ENCODE measurements around the gene ALPK3. TPM values are rescaled to one million over a fixed set of nuclear protein-coding genes. Genes with fewer than 3 reads are reported as not detected.

ALPK3 gene
- total RNA-seq, 1 donor from 2014 or later, result 181 TPM

DNA sequence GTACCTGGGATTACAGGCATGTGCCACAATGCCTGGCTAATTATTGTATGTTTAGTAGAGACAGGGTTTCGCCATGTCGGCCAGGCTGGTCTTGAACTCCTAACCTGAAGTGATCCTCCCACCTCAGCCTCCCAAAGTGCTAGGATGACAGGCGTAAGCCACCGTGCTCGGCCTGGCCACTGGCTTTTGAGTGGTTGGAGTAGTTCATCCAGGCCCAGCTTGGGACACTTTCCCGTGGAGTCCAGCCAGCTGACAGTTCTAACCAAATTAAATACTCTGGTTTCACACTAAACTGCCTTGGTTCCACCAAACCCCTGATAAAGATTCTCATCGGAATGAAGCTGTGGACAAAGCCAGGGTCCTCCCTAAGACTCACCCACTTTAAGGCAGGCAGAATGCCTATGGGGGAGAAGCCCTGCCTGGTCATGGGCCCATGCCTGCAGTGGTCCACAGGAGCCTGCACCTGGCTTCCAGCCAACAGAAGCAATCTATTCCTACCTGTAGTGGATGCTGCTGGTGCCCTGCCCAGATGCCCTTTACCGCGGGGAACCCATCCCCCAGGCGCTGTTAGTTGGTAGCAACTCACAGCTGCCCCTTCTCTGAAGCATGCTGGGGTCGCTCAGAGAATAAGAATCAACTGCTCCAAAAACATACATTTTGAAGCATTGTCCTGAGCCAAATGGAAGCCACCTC lies 62.1 kb downstream of the ALPK3 start:
- Histone ChIP-seq H3K36me3 (no peaks in the 10 kb centered on the region), H3K9me3 (replicated peaks) (no peaks in the 10 kb centered on the region), H3K4me1 (peaks cover 21% of the 10 kb centered on the region), H3K27ac (replicated peaks) (no peak overlapping the region), H3K27me3 (ENCODE audit: low read depth) (no peaks in the 10 kb centered on the region), H3K4me3 (no peak overlapping the region)
- TF ChIP-seq, protein P1, sequence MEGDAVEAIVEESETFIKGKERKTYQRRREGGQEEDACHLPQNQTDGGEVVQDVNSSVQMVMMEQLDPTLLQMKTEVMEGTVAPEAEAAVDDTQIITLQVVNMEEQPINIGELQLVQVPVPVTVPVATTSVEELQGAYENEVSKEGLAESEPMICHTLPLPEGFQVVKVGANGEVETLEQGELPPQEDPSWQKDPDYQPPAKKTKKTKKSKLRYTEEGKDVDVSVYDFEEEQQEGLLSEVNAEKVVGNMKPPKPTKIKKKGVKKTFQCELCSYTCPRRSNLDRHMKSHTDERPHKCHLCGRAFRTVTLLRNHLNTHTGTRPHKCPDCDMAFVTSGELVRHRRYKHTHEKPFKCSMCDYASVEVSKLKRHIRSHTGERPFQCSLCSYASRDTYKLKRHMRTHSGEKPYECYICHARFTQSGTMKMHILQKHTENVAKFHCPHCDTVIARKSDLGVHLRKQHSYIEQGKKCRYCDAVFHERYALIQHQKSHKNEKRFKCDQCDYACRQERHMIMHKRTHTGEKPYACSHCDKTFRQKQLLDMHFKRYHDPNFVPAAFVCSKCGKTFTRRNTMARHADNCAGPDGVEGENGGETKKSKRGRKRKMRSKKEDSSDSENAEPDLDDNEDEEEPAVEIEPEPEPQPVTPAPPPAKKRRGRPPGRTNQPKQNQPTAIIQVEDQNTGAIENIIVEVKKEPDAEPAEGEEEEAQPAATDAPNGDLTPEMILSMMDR (IDR thresholded peaks at IDR 0.05; ENCODE audit: borderline replicate concordance), result no peak
- no peak for DNase-seq
- intact Hi-C loops (cut with micrococcal nuclease), result no loop called here

DNA sequence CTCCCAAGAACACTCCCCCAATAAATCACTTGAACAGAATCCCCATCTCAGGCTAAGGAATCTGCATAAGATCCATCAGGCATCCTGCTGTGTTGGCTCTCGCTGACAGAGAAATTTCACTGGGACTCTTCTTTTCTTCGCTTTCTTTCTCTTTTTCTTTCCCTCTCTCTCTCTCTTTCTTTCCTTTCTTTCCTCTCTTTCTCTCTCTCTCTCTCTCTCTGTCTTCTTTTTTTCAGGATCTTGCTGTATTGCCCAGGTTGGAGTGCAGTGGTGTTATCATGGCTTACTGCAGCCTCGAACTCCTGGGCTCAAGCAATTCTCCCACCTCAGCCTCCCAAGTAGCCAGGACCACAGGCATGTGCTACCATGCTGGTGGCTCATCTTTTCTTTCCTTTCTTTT lies 62.9 kb downstream of the ALPK3 start:
- no peak overlapping the region for H3K4me3 ChIP-seq
- TF ChIP-seq, protein P1 (IDR thresholded peaks at IDR 0.05; ENCODE audit: borderline replicate concordance), result no peak
- H3K4me1 ChIP-seq, result peaks cover 21% of the 10 kb centered on the region
- no peaks in the 10 kb centered on the region for H3K27me3 ChIP-seq (ENCODE audit: low read depth)
- H3K9me3 ChIP-seq (replicated peaks), result no peaks in the 10 kb centered on the region
- intact Hi-C loops (cut with micrococcal nuclease), result no loop called here
- no peak overlapping the region for H3K27ac ChIP-seq (replicated peaks)
- H3K36me3 ChIP-seq, result no peaks in the 10 kb centered on the region
- DNase-seq, result no peak

DNA sequence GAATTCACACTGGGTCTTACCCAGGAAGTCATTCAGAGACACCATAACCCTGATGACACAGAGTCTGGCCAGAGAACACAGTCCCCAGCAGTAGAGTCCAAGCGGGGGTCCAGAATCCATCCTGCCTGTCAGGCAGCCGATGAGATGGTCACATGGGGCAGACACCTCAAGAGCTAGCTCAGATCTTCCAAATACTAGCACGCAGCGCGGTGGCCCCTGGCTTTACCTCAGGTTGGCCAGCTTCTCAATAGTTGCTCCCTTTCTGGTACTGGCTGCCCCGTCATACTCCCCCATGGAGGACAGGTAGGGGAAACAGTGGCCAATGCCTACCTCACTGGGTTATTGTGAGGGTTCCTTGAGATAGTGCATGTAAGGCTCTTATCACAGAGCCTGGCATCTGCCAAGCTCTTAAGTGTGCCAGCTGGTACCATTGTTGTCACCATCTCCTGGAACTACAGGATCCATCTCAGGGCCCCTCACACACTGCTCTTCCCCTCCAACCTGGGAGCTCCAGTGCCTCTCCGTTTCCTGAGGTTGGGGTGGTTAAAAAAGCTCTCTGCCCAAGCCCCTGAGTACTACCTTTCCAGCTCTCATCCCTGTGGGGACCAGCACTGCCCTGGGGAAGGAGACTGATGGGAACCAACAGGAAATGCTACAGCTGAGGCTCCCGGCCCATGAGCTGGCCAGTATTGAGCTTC lies 63.8 kb downstream of the ALPK3 start:
- TF ChIP-seq, protein P1 (IDR thresholded peaks at IDR 0.05; ENCODE audit: borderline replicate concordance), result no peak
- Histone ChIP-seq H3K4me3 (no peak overlapping the region), H3K4me1 (peaks cover 20% of the 10 kb centered on the region), H3K27ac (replicated peaks) (no peak overlapping the region), H3K27me3 (ENCODE audit: low read depth) (no peaks in the 10 kb centered on the region), H3K36me3 (no peaks in the 10 kb centered on the region), H3K9me3 (replicated peaks) (no peaks in the 10 kb centered on the region)
- DNase-seq, result no peak
- intact Hi-C loops (cut with micrococcal nuclease), result no loop called here

DNA sequence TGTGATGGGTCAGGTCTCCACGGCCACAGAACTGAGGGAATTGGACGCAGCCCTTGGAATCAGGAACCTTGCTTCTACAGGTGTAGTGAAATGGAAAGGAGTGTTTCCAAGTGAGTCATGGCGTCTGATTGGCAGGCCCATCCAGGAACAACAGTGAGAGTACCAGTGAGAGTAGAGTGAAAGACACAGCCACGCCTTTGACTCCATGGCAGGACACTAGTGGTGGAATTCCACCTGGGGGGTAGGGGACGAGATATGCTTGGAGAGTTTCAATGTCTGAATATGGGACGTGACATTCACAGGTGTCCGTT lies 64.3 kb downstream of the ALPK3 start:
- Histone ChIP-seq H3K4me1 (peaks cover 25% of the 10 kb centered on the region), H3K27me3 (ENCODE audit: low read depth) (no peaks in the 10 kb centered on the region), H3K36me3 (no peaks in the 10 kb centered on the region), H3K4me3 (no peak overlapping the region), H3K9me3 (replicated peaks) (no peaks in the 10 kb centered on the region), H3K27ac (replicated peaks) (no peak overlapping the region)
- no peak for DNase-seq
- intact Hi-C loops (cut with micrococcal nuclease), result no loop called here
- TF ChIP-seq, protein P1 (IDR thresholded peaks at IDR 0.05; ENCODE audit: borderline replicate concordance), result no peak

DNA sequence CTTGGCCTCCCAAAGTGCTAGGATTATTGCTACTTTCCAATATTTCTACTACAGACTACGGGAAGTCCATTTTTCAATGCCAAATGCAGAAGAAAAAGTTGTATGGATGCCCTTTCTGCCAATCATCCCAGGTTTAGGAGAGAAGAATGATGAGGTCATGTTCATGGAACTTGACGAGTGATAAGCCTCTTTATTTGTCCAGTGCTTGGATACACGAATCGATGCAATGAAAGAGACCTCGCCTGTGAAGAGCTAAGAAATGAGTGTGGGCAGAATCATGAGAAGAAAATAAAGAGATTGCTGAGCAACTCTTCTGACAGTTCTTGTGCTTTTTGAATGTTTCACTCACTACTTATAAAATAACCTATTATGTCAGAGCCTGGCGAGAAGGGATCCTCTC lies 66.3 kb downstream of the ALPK3 start:
- H3K4me3 ChIP-seq, result no peak overlapping the region
- intact Hi-C loops (cut with micrococcal nuclease), result no loop called here
- H3K9me3 ChIP-seq (replicated peaks), result no peaks in the 10 kb centered on the region
- TF ChIP-seq, protein P1 (IDR thresholded peaks at IDR 0.05; ENCODE audit: borderline replicate concordance), result no peak
- no peaks in the 10 kb centered on the region for H3K27me3 ChIP-seq (ENCODE audit: low read depth)
- no peaks in the 10 kb centered on the region for H3K36me3 ChIP-seq
- DNase-seq, result no peak
- peak overlapping the region; percentile 79 for H3K27ac ChIP-seq (replicated peaks)
- H3K4me1 ChIP-seq, result peaks cover 30% of the 10 kb centered on the region
